KMS-11 (cell line): ENCODE measurements around the gene LILRB1.
"Not testable (repeated sequence)": the region's sequence is repeated elsewhere in the genome, so short reads cannot be mapped to it uniquely, and the experiment has no call there.

ENCODE experiments used
- H2AFZ ChIP-seq: fragments of 200-600 bp; sonication (generic); 2 replicates; pipeline ENCODE4 v1.6.1; 2016; ENCODE audit warnings: antibody characterized with exemption, mixed run types, low read depth
- H3K27ac ChIP-seq: fragments of 200-600 bp; sonication (generic); 2 replicates; pipeline ENCODE4 v1.6.1; 2016; ENCODE audit warnings: mild to moderate bottlenecking, mixed run types
- H3K27me3 ChIP-seq: fragments of 200-600 bp; sonication (generic); 2 replicates; pipeline ENCODE4 v1.6.1; 2017; ENCODE audit warnings: mild to moderate bottlenecking, low read depth, mixed run types, moderate library complexity; ENCODE audit not compliant: insufficient read depth
- H3K36me3 ChIP-seq: fragments of 200-600 bp; sonication (generic); 2 replicates; pipeline ENCODE4 v1.6.1; 2017; ENCODE audit warnings: mild to moderate bottlenecking, mixed run types; ENCODE audit not compliant: insufficient read depth
- H3K4me1 ChIP-seq: fragments of 200-600 bp; sonication (generic); 2 replicates; pipeline ENCODE4 v1.6.1; 2016; ENCODE audit warnings: mild to moderate bottlenecking, low read depth, mixed run types; ENCODE audit not compliant: poor library complexity, severe bottlenecking
- H3K4me2 ChIP-seq: fragments of 200-600 bp; sonication (generic); 2 replicates; pipeline ENCODE4 v1.7.0; 2016; ENCODE audit warnings: mild to moderate bottlenecking, mixed run types
- H3K4me3 ChIP-seq: fragments of 200-600 bp; sonication (generic); IDR thresholded peaks from 2 replicates; pipeline ENCODE4 v1.6.1; 2017; ENCODE audit warnings: low read depth, low read length, mixed read lengths; ENCODE audit not compliant: insufficient read depth
- H3K79me2 ChIP-seq: fragments of 200-600 bp; sonication (generic); 2 replicates; pipeline ENCODE4 v1.6.1; 2016; ENCODE audit warnings: low read depth, mixed run types; ENCODE audit not compliant: insufficient read depth
- H3K9ac ChIP-seq: fragments of 200-600 bp; sonication (generic); 2 replicates; pipeline ENCODE4 v1.6.1; 2016; ENCODE audit warnings: mild to moderate bottlenecking, mixed run types
- H4K20me1 ChIP-seq: fragments of 200-600 bp; sonication (generic); 2 replicates; pipeline ENCODE4 v1.6.1; 2016; ENCODE audit warnings: mild to moderate bottlenecking, mixed run types; ENCODE audit not compliant: insufficient read depth
- TF ChIP-seq, protein P1 (sequence below): fragments of 200-600 bp; sonication (generic); conservative IDR thresholded peaks from 2 replicates; pipeline ENCODE4 v1.6.1; 2017; ENCODE audit warnings: low read depth, mild to moderate bottlenecking, antibody characterized with exemption, low read length, moderate library complexity, mixed read lengths

LILRB1 gene

DNA sequence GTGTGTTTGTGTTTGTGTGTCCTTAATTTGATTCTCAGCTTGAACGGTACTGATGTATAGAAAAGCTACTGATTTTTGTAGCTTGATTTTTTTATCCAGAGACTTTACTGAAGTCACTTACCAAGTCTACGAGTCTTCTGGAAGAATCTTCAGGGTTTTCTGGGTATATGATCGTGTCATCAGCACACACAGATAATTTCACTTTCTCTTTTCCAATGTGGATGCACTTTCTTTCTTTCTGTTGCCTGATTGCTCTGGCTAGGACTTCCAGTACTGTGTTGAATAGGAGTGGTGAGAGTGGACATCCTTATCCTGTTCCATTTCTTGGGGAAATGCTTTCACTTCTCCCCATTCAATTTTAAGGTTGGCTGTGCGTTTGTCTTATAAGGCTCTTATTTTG is 7.9 kb upstream of the LILRB1 start:
- H3K4me1 ChIP-seq: no peaks in the 10 kb centered on the region
- H3K27ac ChIP-seq: no peak overlapping the region
- no peak overlapping the region for H3K4me2 ChIP-seq
- H4K20me1 ChIP-seq: no peaks in the 10 kb centered on the region
- H3K4me3 ChIP-seq: no peak overlapping the region
- no peak overlapping the region for H3K9ac ChIP-seq
- H2AFZ ChIP-seq: no peak overlapping the region
- peaks cover 6% of the 10 kb centered on the region; the same call in 1 of the 2 replicates for H3K27me3 ChIP-seq
- H3K36me3 ChIP-seq: no peaks in the 10 kb centered on the region
- no peaks in the 10 kb centered on the region for H3K79me2 ChIP-seq
- TF ChIP-seq, protein P1, sequence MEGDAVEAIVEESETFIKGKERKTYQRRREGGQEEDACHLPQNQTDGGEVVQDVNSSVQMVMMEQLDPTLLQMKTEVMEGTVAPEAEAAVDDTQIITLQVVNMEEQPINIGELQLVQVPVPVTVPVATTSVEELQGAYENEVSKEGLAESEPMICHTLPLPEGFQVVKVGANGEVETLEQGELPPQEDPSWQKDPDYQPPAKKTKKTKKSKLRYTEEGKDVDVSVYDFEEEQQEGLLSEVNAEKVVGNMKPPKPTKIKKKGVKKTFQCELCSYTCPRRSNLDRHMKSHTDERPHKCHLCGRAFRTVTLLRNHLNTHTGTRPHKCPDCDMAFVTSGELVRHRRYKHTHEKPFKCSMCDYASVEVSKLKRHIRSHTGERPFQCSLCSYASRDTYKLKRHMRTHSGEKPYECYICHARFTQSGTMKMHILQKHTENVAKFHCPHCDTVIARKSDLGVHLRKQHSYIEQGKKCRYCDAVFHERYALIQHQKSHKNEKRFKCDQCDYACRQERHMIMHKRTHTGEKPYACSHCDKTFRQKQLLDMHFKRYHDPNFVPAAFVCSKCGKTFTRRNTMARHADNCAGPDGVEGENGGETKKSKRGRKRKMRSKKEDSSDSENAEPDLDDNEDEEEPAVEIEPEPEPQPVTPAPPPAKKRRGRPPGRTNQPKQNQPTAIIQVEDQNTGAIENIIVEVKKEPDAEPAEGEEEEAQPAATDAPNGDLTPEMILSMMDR: no peak

DNA sequence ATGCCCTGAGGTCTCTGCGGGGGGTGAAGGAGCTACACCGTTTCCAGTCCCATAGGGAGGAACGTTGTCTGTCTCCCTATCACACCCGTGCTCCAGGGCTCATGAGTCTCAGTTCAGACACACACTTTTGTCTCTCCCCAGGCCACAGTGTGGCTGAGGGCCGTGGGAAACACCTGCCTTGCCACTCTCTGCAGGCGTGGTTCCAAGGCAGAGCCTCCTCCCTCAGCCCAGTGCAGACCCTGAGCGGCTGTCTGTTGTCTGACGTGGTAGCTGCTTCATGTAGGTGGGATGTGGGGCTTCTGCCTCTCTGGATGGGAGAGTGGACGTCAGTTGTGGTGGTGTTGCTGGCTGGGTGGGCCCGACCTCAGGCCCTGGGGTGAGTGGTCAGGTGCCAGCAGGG is 6.0 kb upstream of the LILRB1 start:
- H3K79me2 ChIP-seq, H4K20me1 ChIP-seq, H2AFZ ChIP-seq, H3K27me3 ChIP-seq, H3K4me3 ChIP-seq, H3K4me1 ChIP-seq, H3K9ac ChIP-seq, H3K36me3 ChIP-seq, H3K27ac ChIP-seq, H3K4me2 ChIP-seq: not testable (repeated sequence)

DNA sequence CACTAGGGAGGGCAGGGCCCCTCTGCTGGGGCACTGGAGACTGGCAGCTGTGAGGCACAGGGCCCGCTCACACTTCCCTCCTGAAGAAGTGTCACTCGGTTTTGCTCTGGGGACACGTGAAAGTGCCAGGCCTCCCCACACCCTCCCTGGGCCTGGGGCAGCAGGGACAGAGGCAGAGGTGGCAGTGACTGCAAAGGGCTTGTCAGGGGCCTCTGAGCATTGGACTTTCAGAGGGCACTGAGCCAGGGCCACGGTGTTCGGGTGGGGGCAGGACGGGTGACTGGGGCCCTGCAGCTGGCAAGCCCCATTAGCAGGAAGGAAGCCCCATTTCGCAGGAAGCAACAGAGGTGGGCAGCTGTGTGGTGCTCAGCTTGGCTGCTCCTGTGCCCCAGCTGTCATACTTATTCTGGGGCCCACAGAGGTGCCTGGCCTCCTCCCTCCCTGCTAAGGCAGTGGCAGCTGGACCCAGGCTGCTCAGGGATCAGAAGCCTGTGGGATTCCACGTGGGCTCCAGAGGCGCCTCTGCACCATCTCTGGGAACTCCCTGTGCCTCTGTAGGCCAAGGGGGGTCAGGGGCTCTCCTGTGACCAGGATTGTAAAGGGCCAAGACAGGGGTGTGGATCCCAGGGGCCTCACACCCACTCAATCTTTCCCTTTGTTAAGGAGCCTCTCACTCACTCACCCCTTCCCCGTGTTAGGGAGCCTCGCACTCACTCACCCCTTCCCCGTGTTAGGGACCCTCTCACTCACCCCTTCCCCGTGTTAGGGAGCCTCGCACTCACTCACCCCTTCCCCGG is 5.2 kb upstream of the LILRB1 start:
- H3K4me3 ChIP-seq, H3K9ac ChIP-seq, H3K4me1 ChIP-seq, H3K36me3 ChIP-seq, H3K4me2 ChIP-seq, H2AFZ ChIP-seq, H4K20me1 ChIP-seq, H3K27me3 ChIP-seq, H3K27ac ChIP-seq, H3K79me2 ChIP-seq: not testable (repeated sequence)

DNA sequence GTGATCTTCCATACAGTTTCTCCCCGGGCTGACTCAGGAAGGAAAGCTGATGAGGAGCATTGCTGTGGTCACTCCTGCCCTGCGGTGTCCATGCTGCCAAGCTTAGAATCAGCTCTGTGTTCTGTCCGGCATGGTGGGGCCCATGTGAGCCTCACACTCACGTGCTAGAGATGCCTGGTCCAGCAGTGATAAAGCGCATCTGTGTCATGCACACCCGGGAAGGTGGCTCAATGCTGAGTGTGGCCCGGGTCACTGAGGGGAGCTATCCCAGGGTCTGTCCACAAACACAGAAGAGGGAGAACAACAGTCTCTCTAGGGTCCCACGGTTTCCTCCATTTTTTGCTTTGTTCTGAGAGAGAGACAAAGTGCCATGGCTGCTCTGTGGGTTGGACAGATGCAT is 3.5 kb upstream of the LILRB1 start:
- H3K4me3 ChIP-seq: no peak overlapping the region
- H3K27me3 ChIP-seq: peaks cover 3% of the 10 kb centered on the region
- H2AFZ ChIP-seq: no peak overlapping the region
- H3K9ac ChIP-seq: no peak overlapping the region
- no peaks in the 10 kb centered on the region for H4K20me1 ChIP-seq
- no peaks in the 10 kb centered on the region for H3K4me1 ChIP-seq
- H3K27ac ChIP-seq: no peak overlapping the region
- no peaks in the 10 kb centered on the region for H3K36me3 ChIP-seq
- no peaks in the 10 kb centered on the region for H3K79me2 ChIP-seq
- TF ChIP-seq, protein P1: no peak
- H3K4me2 ChIP-seq: no peak overlapping the region

DNA sequence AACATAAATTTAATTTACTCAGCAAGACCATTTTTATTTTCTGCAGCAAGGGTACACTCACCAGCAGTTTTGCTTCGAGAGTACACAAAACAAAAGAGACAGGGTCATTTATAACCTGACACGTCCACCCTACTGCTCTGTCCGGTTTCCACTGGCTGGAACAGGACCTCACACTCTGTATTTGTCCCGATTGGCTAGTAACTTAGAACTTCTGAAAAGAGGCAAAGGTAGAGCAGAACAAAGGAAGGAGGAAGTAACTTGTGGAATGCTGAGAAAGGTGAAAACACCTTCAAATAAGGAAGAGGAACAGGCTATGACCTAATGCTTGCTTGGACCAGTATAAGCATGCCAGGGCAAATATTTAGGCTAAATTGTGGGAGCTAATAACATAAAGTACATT is 2.4 kb upstream of the LILRB1 start:
- H3K9ac ChIP-seq, H4K20me1 ChIP-seq, H3K4me1 ChIP-seq, H3K27me3 ChIP-seq, H3K4me2 ChIP-seq, H3K79me2 ChIP-seq, H3K4me3 ChIP-seq, H2AFZ ChIP-seq, H3K27ac ChIP-seq, H3K36me3 ChIP-seq: not testable (repeated sequence)

DNA sequence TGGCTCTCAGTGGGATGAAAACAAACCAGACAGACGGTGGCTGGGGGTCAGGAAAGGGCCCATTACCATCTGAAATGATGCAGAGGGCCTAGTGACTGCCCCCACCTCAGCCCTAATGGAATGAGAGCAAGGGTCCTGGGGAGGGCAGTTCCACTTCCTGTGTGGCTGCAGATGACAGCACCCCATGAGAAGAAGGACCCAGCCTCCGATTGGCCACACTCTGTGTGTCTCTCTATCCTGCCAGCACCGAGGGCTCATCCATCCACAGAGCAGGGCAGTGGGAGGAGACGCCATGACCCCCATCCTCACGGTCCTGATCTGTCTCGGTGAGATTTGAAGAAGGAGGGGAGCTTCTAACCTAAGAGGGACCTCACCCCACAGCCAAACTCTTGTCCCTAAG is 498 bp downstream of the LILRB1 start:
- Histone ChIP-seq H3K79me2 (no peaks in the 10 kb centered on the region), H3K4me1 (no peaks in the 10 kb centered on the region), H3K27me3 (no peaks in the 10 kb centered on the region; the same call in none of the 2 replicates), H3K27ac (no peak overlapping the region), H4K20me1 (no peaks in the 10 kb centered on the region), H2AFZ (no peak overlapping the region), H3K4me2 (no peak overlapping the region), H3K36me3 (no peaks in the 10 kb centered on the region), H3K4me3 (no peak overlapping the region), H3K9ac (no peak overlapping the region)
- TF ChIP-seq, protein P1: no peak

DNA sequence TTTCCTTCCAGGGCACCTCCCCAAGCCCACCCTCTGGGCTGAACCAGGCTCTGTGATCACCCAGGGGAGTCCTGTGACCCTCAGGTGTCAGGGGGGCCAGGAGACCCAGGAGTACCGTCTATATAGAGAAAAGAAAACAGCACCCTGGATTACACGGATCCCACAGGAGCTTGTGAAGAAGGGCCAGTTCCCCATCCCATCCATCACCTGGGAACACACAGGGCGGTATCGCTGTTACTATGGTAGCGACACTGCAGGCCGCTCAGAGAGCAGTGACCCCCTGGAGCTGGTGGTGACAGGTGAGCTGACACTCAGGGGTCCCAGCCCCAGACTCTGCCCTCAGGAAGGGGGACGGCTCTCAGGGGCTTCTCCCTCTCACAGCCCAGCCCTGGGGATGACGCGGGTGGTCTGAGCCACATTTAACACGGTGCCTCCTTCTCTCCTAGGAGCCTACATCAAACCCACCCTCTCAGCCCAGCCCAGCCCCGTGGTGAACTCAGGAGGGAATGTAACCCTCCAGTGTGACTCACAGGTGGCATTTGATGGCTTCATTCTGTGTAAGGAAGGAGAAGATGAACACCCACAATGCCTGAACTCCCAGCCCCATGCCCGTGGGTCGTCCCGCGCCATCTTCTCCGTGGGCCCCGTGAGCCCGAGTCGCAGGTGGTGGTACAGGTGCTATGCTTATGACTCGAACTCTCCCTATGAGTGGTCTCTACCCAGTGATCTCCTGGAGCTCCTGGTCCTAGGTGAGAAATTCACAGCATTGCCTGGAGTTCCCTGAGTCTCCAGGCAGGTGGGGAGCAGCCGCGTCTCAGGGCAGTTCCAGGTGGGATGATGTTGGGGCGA is 1.4 kb downstream of the LILRB1 start:
- H2AFZ ChIP-seq, H3K4me3 ChIP-seq, H3K27ac ChIP-seq, H3K36me3 ChIP-seq, H3K27me3 ChIP-seq, H3K4me2 ChIP-seq, H3K79me2 ChIP-seq, H4K20me1 ChIP-seq, H3K4me1 ChIP-seq, H3K9ac ChIP-seq: not testable (repeated sequence)
